Astrocyte (in vitro differentiated cells and primary cell): ENCODE data around the gene MAP3K4. TPM values are rescaled to one million over a fixed set of nuclear protein-coding genes. Genes with fewer than 3 reads are reported as not detected.

Source experiments
- DNase-seq: peaks from one replicate; pipeline ENCODE4 v3.0.0-alpha.2; 2010; ENCODE audit warnings: low read depth
- FAIRE-seq: peaks from 2 replicates; lab custom pipeline; 2011; peaks lifted over from hg19 to GRCh38; lab: Jason Lieb, UNC
- H2AFZ ChIP-seq: 2 replicates; pipeline ENCODE4 v1.6.0; 2012; ENCODE audit warnings: low read depth, low read length, inconsistent platforms
- H3K27ac ChIP-seq: 2 replicates; pipeline ENCODE4 v1.5.1; 2011; ENCODE audit warnings: low read depth, low read length, inconsistent platforms
- H3K27me3 ChIP-seq: 2 replicates; pipeline ENCODE4 v1.6.0; 2011; ENCODE audit warnings: low read length, inconsistent platforms; ENCODE audit not compliant: insufficient read depth
- H3K36me3 ChIP-seq: 2 replicates; pipeline ENCODE4 v1.5.1; 2011; ENCODE audit warnings: low read length, inconsistent platforms; ENCODE audit not compliant: insufficient read depth
- H3K4me1 ChIP-seq: 2 replicates; pipeline ENCODE4 v1.5.1; 2011; ENCODE audit warnings: low read length, inconsistent platforms; ENCODE audit not compliant: insufficient read depth
- H3K4me2 ChIP-seq: 2 replicates; pipeline ENCODE4 v1.6.0; 2012; ENCODE audit warnings: low read length, inconsistent platforms
- H3K4me3 ChIP-seq: 2 replicates; pipeline ENCODE4 v1.5.1; 2011; ENCODE audit warnings: low read depth, mild to moderate bottlenecking, low read length, inconsistent platforms; ENCODE audit not compliant: insufficient read depth
- H3K79me2 ChIP-seq: 2 replicates; pipeline ENCODE4 v1.6.0; 2012; ENCODE audit warnings: mild to moderate bottlenecking, low read length, inconsistent platforms; ENCODE audit not compliant: insufficient read depth
- H3K9ac ChIP-seq: 2 replicates; pipeline ENCODE4 v1.6.0; 2012; ENCODE audit warnings: mild to moderate bottlenecking, low read length, inconsistent platforms
- H3K9me3 ChIP-seq: 2 replicates; pipeline ENCODE4 v1.5.1; 2012; ENCODE audit warnings: low read depth, mild to moderate bottlenecking, low read length, inconsistent platforms; ENCODE audit not compliant: insufficient read depth
- H4K20me1 ChIP-seq: 2 replicates; pipeline ENCODE4 v1.6.0; 2012; ENCODE audit warnings: low read length, inconsistent platforms; ENCODE audit not compliant: insufficient read depth
- H3K27ac Mint-ChIP-seq: one replicate; pipeline ENCODE4 v1.8.0; 2021; ENCODE audit warnings: mild to moderate bottlenecking, mixed read lengths; ENCODE audit not compliant: unreplicated experiment
- H3K27me3 Mint-ChIP-seq: one replicate; pipeline ENCODE4 v1.8.0; 2021; ENCODE audit warnings: low read depth, mixed read lengths; ENCODE audit not compliant: unreplicated experiment
- H3K36me3 Mint-ChIP-seq: one replicate; pipeline ENCODE4 v1.8.0; 2021; ENCODE audit warnings: low read depth, mixed read lengths; ENCODE audit not compliant: unreplicated experiment
- H3K4me1 Mint-ChIP-seq: one replicate; pipeline ENCODE4 v1.8.0; 2021; ENCODE audit warnings: low read depth, mixed read lengths; ENCODE audit not compliant: unreplicated experiment
- H3K4me3 Mint-ChIP-seq: one replicate; pipeline ENCODE4 v1.8.0; 2021; ENCODE audit warnings: mild to moderate bottlenecking, moderate library complexity, mixed read lengths; ENCODE audit not compliant: unreplicated experiment
- H3K9me3 Mint-ChIP-seq: one replicate; pipeline ENCODE4 v1.8.0; 2021; ENCODE audit warnings: mild to moderate bottlenecking, mixed read lengths; ENCODE audit not compliant: unreplicated experiment
- EZH2 ChIP-seq: IDR thresholded peaks from 2 replicates; pipeline ENCODE4 v1.6.1; 2012; ENCODE audit warnings: mild to moderate bottlenecking, low read length, inconsistent platforms; ENCODE audit not compliant: insufficient read depth
- total RNA-seq: library from RNA; stranded (reverse); gene quantifications from 2 replicates; pipeline ENCODE4 v1.2.1, GENCODE V29; 2021
- TF ChIP-seq, protein P1 (sequence below): IDR thresholded peaks from 2 replicates; pipeline ENCODE4 v1.5.1; 2011; ENCODE audit warnings: low read depth, mild to moderate bottlenecking, inconsistent platforms, low read length, moderate library complexity; ENCODE audit not compliant: insufficient read depth

The MAP3K4 gene
- total RNA-seq, 1 donor from 2014 or later, result 22.1 TPM

- Histone ChIP-seq H3K4me1 (no peaks in the 10 kb centered on the region), H3K9ac (no peak overlapping the region), H3K9me3 (no peaks in the 10 kb centered on the region), H3K36me3 (peaks cover 9% of the 10 kb centered on the region), H3K27ac (no peak overlapping the region), H3K79me2 (no peaks in the 10 kb centered on the region), H2AFZ (no peak overlapping the region), H3K27me3 (no peaks in the 10 kb centered on the region), H3K4me2 (no peak overlapping the region), H3K4me3 (no peak overlapping the region), H4K20me1 (peaks cover 6% of the 10 kb centered on the region)
- Mint-ChIP-seq H3K27ac (no peak overlapping the region), H3K9me3 (peaks cover 2% of the 10 kb centered on the region), H3K36me3 (peaks cover 23% of the 10 kb centered on the region), H3K4me3 (no peak overlapping the region), H3K27me3 (no peaks in the 10 kb centered on the region), H3K4me1 (no peaks in the 10 kb centered on the region)
- DNase-seq, result no peak
- no peak for FAIRE-seq
- TF ChIP-seq EZH2, result no peak
- TF ChIP-seq, protein P1, sequence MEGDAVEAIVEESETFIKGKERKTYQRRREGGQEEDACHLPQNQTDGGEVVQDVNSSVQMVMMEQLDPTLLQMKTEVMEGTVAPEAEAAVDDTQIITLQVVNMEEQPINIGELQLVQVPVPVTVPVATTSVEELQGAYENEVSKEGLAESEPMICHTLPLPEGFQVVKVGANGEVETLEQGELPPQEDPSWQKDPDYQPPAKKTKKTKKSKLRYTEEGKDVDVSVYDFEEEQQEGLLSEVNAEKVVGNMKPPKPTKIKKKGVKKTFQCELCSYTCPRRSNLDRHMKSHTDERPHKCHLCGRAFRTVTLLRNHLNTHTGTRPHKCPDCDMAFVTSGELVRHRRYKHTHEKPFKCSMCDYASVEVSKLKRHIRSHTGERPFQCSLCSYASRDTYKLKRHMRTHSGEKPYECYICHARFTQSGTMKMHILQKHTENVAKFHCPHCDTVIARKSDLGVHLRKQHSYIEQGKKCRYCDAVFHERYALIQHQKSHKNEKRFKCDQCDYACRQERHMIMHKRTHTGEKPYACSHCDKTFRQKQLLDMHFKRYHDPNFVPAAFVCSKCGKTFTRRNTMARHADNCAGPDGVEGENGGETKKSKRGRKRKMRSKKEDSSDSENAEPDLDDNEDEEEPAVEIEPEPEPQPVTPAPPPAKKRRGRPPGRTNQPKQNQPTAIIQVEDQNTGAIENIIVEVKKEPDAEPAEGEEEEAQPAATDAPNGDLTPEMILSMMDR, result no peak
Measured at GRCh38 chr6:161139766-161140553, 148.4 kb downstream of the MAP3K4 start.

GRCh38 chr6:161140554-161140875 is 148.9 kb downstream of the MAP3K4 start:
- no peak overlapping the region for H3K4me3 ChIP-seq
- no peaks in the 10 kb centered on the region for H3K27me3 Mint-ChIP-seq
- TF ChIP-seq EZH2, result no peak
- TF ChIP-seq, protein P1, result no peak
- H3K36me3 Mint-ChIP-seq, result peaks cover 19% of the 10 kb centered on the region
- H2AFZ ChIP-seq, result no peak overlapping the region
- peaks cover 9% of the 10 kb centered on the region for H3K36me3 ChIP-seq
- no peak overlapping the region for H3K4me2 ChIP-seq
- no peaks in the 10 kb centered on the region for H3K27me3 ChIP-seq
- H3K4me3 Mint-ChIP-seq, result no peak overlapping the region
- no peaks in the 10 kb centered on the region for H3K4me1 ChIP-seq
- no peak overlapping the region for H3K27ac ChIP-seq
- H3K79me2 ChIP-seq, result no peaks in the 10 kb centered on the region
- DNase-seq, result no peak
- FAIRE-seq, result no peak
- H3K27ac Mint-ChIP-seq, result no peak overlapping the region
- H3K9me3 Mint-ChIP-seq, result peaks cover 2% of the 10 kb centered on the region
- H4K20me1 ChIP-seq, result peaks cover 6% of the 10 kb centered on the region
- H3K9me3 ChIP-seq, result no peaks in the 10 kb centered on the region
- no peaks in the 10 kb centered on the region for H3K4me1 Mint-ChIP-seq
- no peak overlapping the region for H3K9ac ChIP-seq

- no peak overlapping the region for H3K4me3 Mint-ChIP-seq
- no peaks in the 10 kb centered on the region for H3K27me3 Mint-ChIP-seq
- Histone ChIP-seq H3K9me3 (no peaks in the 10 kb centered on the region), H3K9ac (no peak overlapping the region), H3K27ac (no peak overlapping the region), H2AFZ (no peak overlapping the region), H4K20me1 (peaks cover 6% of the 10 kb centered on the region), H3K4me1 (no peaks in the 10 kb centered on the region), H3K36me3 (peaks cover 10% of the 10 kb centered on the region), H3K4me3 (no peak overlapping the region), H3K27me3 (no peaks in the 10 kb centered on the region), H3K4me2 (no peak overlapping the region), H3K79me2 (no peaks in the 10 kb centered on the region)
- no peaks in the 10 kb centered on the region for H3K4me1 Mint-ChIP-seq
- no peak overlapping the region for H3K27ac Mint-ChIP-seq
- DNase-seq (no peak), FAIRE-seq (no peak)
- peaks cover 2% of the 10 kb centered on the region for H3K9me3 Mint-ChIP-seq
- TF ChIP-seq EZH2, result no peak
- TF ChIP-seq, protein P1, result no peak
- H3K36me3 Mint-ChIP-seq, result peaks cover 14% of the 10 kb centered on the region
Measured at GRCh38 chr6:161141173-161141572, 149.6 kb downstream of the MAP3K4 start.
